ENCODE data around the gene MT1H.
A peak's percentile ranks its signal among the peaks of the same experiment; 100 is the strongest.

MT1H gene

GRCh38 chr16:56629531-56629930 is 40.1 kb upstream of the MT1H start:
- no peak for TF ChIP-seq CTCF (IDR thresholded peaks at IDR 0.05)
- Histone ChIP-seq H2AFZ (no peak overlapping the region), H3K27ac (no peak overlapping the region), H3K36me3 (ENCODE audit: control insufficient read depth, insufficient read depth, low read length) (no peaks in the 10 kb centered on the region), H3K79me2 (no peaks in the 10 kb centered on the region), H3K4me2 (ENCODE audit: low read length) (no peak overlapping the region), H3K27me3 (ENCODE audit: control insufficient read depth, insufficient read depth, low read length) (no peaks in the 10 kb centered on the region), H3K9ac (no peak overlapping the region), H3K9me3 (ENCODE audit: control insufficient read depth, low read length) (no peaks in the 10 kb centered on the region), H3K4me3 (ENCODE audit: low read depth, low read length) (no peak overlapping the region), H3K4me1 (no peaks in the 10 kb centered on the region)

GRCh38 chr16:56630134-56630533 is 39.5 kb upstream of the MT1H start:
- TF ChIP-seq CTCF (IDR thresholded peaks at IDR 0.05), result no peak
- no peak overlapping the region for H3K27ac ChIP-seq
- no peaks in the 10 kb centered on the region for H3K9me3 ChIP-seq (ENCODE audit: control insufficient read depth, low read length)
- no peak overlapping the region for H3K4me2 ChIP-seq (ENCODE audit: low read length)
- no peaks in the 10 kb centered on the region for H3K36me3 ChIP-seq (ENCODE audit: control insufficient read depth, insufficient read depth, low read length)
- no peaks in the 10 kb centered on the region for H3K27me3 ChIP-seq (ENCODE audit: control insufficient read depth, insufficient read depth, low read length)
- no peaks in the 10 kb centered on the region for H3K4me1 ChIP-seq
- no peaks in the 10 kb centered on the region for H3K79me2 ChIP-seq
- no peak overlapping the region for H2AFZ ChIP-seq
- H3K9ac ChIP-seq, result no peak overlapping the region
- H3K4me3 ChIP-seq (ENCODE audit: low read depth, low read length), result no peak overlapping the region

- H3K4me1 ChIP-seq, result no peaks in the 10 kb centered on the region
Observed at GRCh38 chr16:56631197-56631596, 38.4 kb upstream of the MT1H start.

GRCh38 chr16:56631832-56632155 is 37.8 kb upstream of the MT1H start:
- TF ChIP-seq CTCF (IDR thresholded peaks at IDR 0.05), result no peak
- Histone ChIP-seq H3K4me1 (no peaks in the 10 kb centered on the region), H3K27ac (peak overlapping the region; percentile 25), H3K9me3 (ENCODE audit: control insufficient read depth, low read length) (no peaks in the 10 kb centered on the region), H3K27me3 (ENCODE audit: control insufficient read depth, insufficient read depth, low read length) (no peaks in the 10 kb centered on the region), H3K36me3 (ENCODE audit: control insufficient read depth, insufficient read depth, low read length) (no peaks in the 10 kb centered on the region), H3K79me2 (no peaks in the 10 kb centered on the region), H3K4me2 (ENCODE audit: low read length) (peak overlapping the region; percentile 79), H3K4me3 (ENCODE audit: low read depth, low read length) (peak overlapping the region; percentile 47), H2AFZ (peak overlapping the region; percentile 21), H3K9ac (no peak overlapping the region)

More at GRCh38 chr16:56631197-56631596, 38.4 kb upstream of the MT1H start:
- Histone ChIP-seq H3K4me2 (ENCODE audit: low read length) (no peak overlapping the region), H3K27me3 (ENCODE audit: control insufficient read depth, insufficient read depth, low read length) (no peaks in the 10 kb centered on the region), H3K27ac (no peak overlapping the region), H3K9me3 (ENCODE audit: control insufficient read depth, low read length) (no peaks in the 10 kb centered on the region), H3K79me2 (no peaks in the 10 kb centered on the region), H3K36me3 (ENCODE audit: control insufficient read depth, insufficient read depth, low read length) (no peaks in the 10 kb centered on the region), H3K9ac (no peak overlapping the region), H2AFZ (no peak overlapping the region), H3K4me3 (ENCODE audit: low read depth, low read length) (no peak overlapping the region)
- TF ChIP-seq CTCF (IDR thresholded peaks at IDR 0.05), result no peak

GRCh38 chr16:56632156-56632847 is 37.3 kb upstream of the MT1H start, which contains the start of gene MT1M:
TSS of gene MT1M (plus strand) at chr16:56632659. CDS start at chr16:56632732, 73 bp downstream.
- Histone ChIP-seq H3K4me3 (ENCODE audit: low read depth, low read length) (peak within 1 kb of the TSS; percentile 47), H3K36me3 (ENCODE audit: control insufficient read depth, insufficient read depth, low read length) (no peaks in the 10 kb centered on the region), H3K4me1 (no peaks in the 10 kb centered on the region), H2AFZ (peak within 1 kb of the TSS; percentile 21), H3K27ac (peak within 1 kb of the TSS; percentile 25), H3K27me3 (ENCODE audit: control insufficient read depth, insufficient read depth, low read length) (no peaks in the 10 kb centered on the region), H3K79me2 (no peaks in the 10 kb centered on the region), H3K9me3 (ENCODE audit: control insufficient read depth, low read length) (no peaks in the 10 kb centered on the region), H3K9ac (no peak within 1 kb of the TSS), H3K4me2 (ENCODE audit: low read length) (peak within 1 kb of the TSS; percentile 79)
- no peak for TF ChIP-seq CTCF (IDR thresholded peaks at IDR 0.05)
